GM18870 (cell line): ENCODE data around the gene SLC35A2.
"Not testable (repeated sequence)": the region's sequence is repeated elsewhere in the genome, so short reads cannot be mapped to it uniquely, and the experiment has no call there.

Source experiments
- ATAC-seq: cut with Tn5 transposase; IDR thresholded peaks from one replicate; pipeline ENCODE4 v1.9.1; 2021; ENCODE audit warnings: moderate library complexity; ENCODE audit not compliant: unreplicated experiment

The SLC35A2 gene

GRCh38 chrX:48854121-48854804 is 57.2 kb downstream of the SLC35A2 start:
- ATAC-seq = not testable (repeated sequence)

- not testable (repeated sequence) for ATAC-seq
Measured at GRCh38 chrX:48853494-48853893, 58.0 kb downstream of the SLC35A2 start.
